ENCODE data around the gene TOMM40. TPM values are rescaled to one million over a fixed set of nuclear protein-coding genes. Genes with fewer than 3 reads are reported as not detected.
"Not testable (repeated sequence)": the region's sequence is repeated elsewhere in the genome, so short reads cannot be mapped to it uniquely, and the experiment has no call there.

TOMM40 gene
- total RNA-seq, 1 donor from 2014 or later = 75.1 TPM

DNA sequence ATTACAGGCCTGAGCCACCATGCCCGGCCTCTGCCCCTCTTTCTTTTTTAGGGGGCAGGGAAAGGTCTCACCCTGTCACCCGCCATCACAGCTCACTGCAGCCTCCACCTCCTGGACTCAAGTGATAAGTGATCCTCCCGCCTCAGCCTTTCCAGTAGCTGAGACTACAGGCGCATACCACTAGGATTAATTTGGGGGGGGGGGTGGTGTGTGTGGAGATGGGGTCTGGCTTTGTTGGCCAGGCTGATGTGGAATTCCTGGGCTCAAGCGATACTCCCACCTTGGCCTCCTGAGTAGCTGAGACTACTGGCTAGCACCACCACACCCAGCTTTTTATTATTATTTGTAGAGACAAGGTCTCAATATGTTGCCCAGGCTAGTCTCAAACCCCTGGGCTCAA is 18.7 kb downstream of the TOMM40 start:
- TF ChIP-seq, protein P1, sequence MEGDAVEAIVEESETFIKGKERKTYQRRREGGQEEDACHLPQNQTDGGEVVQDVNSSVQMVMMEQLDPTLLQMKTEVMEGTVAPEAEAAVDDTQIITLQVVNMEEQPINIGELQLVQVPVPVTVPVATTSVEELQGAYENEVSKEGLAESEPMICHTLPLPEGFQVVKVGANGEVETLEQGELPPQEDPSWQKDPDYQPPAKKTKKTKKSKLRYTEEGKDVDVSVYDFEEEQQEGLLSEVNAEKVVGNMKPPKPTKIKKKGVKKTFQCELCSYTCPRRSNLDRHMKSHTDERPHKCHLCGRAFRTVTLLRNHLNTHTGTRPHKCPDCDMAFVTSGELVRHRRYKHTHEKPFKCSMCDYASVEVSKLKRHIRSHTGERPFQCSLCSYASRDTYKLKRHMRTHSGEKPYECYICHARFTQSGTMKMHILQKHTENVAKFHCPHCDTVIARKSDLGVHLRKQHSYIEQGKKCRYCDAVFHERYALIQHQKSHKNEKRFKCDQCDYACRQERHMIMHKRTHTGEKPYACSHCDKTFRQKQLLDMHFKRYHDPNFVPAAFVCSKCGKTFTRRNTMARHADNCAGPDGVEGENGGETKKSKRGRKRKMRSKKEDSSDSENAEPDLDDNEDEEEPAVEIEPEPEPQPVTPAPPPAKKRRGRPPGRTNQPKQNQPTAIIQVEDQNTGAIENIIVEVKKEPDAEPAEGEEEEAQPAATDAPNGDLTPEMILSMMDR (conservative IDR thresholded peaks at IDR 0.05) = no peak
- no peaks in the 10 kb centered on the region for H3K9me3 Mint-ChIP-seq
- peak overlapping the region; percentile 6 for H3K27ac Mint-ChIP-seq
- H3K4me1 Mint-ChIP-seq (ENCODE audit: unreplicated experiment) = peaks cover 28% of the 10 kb centered on the region
- H3K27me3 Mint-ChIP-seq = peaks cover 5% of the 10 kb centered on the region
- no peaks in the 10 kb centered on the region for H3K36me3 Mint-ChIP-seq
- DNase-seq (ENCODE audit: extremely low spot score, unreplicated experiment) = no peak
- H3K4me3 Mint-ChIP-seq = no peak overlapping the region

- not testable (repeated sequence) for H3K27ac Mint-ChIP-seq; DNase-seq (ENCODE audit: extremely low spot score, unreplicated experiment); H3K36me3 Mint-ChIP-seq; H3K9me3 Mint-ChIP-seq; H3K27me3 Mint-ChIP-seq
- Mint-ChIP-seq H3K4me3 (peak overlapping the region; percentile 44), H3K4me1 (ENCODE audit: unreplicated experiment) (peaks cover 23% of the 10 kb centered on the region)
Measured at GRCh38 chr19:44911896-44912295, 20.8 kb downstream of the TOMM40 start.

GRCh38 chr19:44912854-44913253 is 21.8 kb downstream of the TOMM40 start:
- DNase-seq (ENCODE audit: extremely low spot score, unreplicated experiment) = no peak
- Mint-ChIP-seq H3K27me3 (peaks cover 7% of the 10 kb centered on the region), H3K36me3 (no peaks in the 10 kb centered on the region), H3K9me3 (no peaks in the 10 kb centered on the region), H3K27ac (peak overlapping the region; percentile 13), H3K4me1 (ENCODE audit: unreplicated experiment) (peaks cover 23% of the 10 kb centered on the region), H3K4me3 (peak overlapping the region; percentile 34)
- TF ChIP-seq, protein P1 (conservative IDR thresholded peaks at IDR 0.05) = no peak

DNA sequence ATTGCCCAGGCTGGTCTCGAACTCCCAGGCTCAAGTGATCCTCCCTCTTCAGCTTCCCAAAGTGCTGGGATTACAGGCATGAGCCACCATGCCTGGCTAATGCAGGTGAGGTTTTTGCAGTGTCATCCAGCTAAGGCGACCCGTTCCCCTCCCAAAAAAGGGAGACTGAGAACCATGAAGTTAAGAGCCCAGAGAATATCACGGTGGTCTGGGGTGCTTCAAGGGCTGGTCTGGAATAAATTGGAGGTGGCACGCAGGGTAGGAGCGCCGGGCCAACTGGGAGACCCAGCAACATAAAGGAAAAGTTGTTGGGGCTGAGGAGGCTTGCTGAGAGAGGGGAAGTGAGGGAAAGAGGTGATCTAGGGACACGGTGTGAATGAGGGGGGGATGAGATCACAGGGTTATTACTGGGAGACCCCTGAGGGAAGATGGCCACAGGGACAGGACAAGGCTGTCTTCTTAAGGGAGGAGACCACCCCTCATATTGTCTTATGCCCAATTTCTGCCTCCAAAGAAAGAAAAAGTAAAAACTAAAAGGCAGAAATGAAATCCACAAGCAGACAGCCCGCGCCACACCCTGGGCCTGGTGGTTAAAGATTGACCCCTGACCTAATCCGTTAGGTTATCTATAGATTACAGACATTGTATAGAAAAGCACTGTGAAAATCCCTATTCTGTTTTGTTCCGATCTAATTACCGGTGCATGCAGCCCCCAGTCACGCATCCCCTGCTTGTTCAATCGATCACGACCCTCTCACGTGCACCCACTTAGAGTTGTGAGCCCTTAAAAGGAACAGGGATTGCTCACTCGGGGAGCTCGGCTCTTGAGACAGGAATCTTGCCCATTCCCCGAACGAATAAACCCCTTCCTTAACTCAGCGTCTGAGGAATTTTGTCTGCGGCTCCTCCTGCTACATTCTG is 22.7 kb downstream of the TOMM40 start:
- H3K4me1 Mint-ChIP-seq (ENCODE audit: unreplicated experiment) = peaks cover 23% of the 10 kb centered on the region
- not testable (repeated sequence) for H3K27me3 Mint-ChIP-seq; H3K36me3 Mint-ChIP-seq; DNase-seq (ENCODE audit: extremely low spot score, unreplicated experiment); H3K9me3 Mint-ChIP-seq
- H3K4me3 Mint-ChIP-seq = peak overlapping the region; percentile 99
- H3K27ac Mint-ChIP-seq = peak overlapping the region; percentile 97

GRCh38 chr19:44914433-44915206 is 23.6 kb downstream of the TOMM40 start, which contains the start of gene APOC1:
Gene APOC1 (plus strand): TSS chr19:44914608. CDS start chr19:44914892, 284 bp downstream.
- H3K27me3 Mint-ChIP-seq, H3K36me3 Mint-ChIP-seq, H3K9me3 Mint-ChIP-seq: not testable (repeated sequence)
- DNase-seq (ENCODE audit: extremely low spot score, unreplicated experiment) = peak; percentile 87
- Mint-ChIP-seq H3K4me3 (peak within 1 kb of the TSS; percentile 99), H3K27ac (peak within 1 kb of the TSS; percentile 97), H3K4me1 (ENCODE audit: unreplicated experiment) (peaks cover 23% of the 10 kb centered on the region)

- H3K4me3 Mint-ChIP-seq = no peak overlapping the region
- H3K4me1 Mint-ChIP-seq (ENCODE audit: unreplicated experiment) = peaks cover 11% of the 10 kb centered on the region
- TF ChIP-seq, protein P1 (conservative IDR thresholded peaks at IDR 0.05) = no peak
Measured at GRCh38 chr19:44924243-44924725, 33.2 kb downstream of the TOMM40 start.

More at GRCh38 chr19:44924243-44924725, 33.2 kb downstream of the TOMM40 start:
- Mint-ChIP-seq H3K9me3 (no peaks in the 10 kb centered on the region), H3K27ac (no peak overlapping the region), H3K27me3 (peaks cover 7% of the 10 kb centered on the region), H3K36me3 (no peaks in the 10 kb centered on the region)
- no peak for DNase-seq (ENCODE audit: extremely low spot score, unreplicated experiment)

Data from type B pancreatic cell (in vitro differentiated cells).